ENCODE results near the gene TMTC2.

TMTC2 gene

GRCh38 chr12:83015390-83016217 lies 328.9 kb downstream of the TMTC2 start:
- no peak for DNase-seq

GRCh38 chr12:83016218-83016835 lies 329.6 kb downstream of the TMTC2 start:
- ATAC-seq (no peak), DNase-seq (no peak)

More at GRCh38 chr12:83015390-83016217, 328.9 kb downstream of the TMTC2 start:
- ATAC-seq = no peak

- ATAC-seq = no peak
- DNase-seq = no peak
Observed at GRCh38 chr12:83016991-83017390, 330.3 kb downstream of the TMTC2 start.

GRCh38 chr12:83018088-83018487 lies 331.4 kb downstream of the TMTC2 start:
- no peak for DNase-seq

GRCh38 chr12:83027021-83027723 lies 340.5 kb downstream of the TMTC2 start:
- no peak for DNase-seq
- ATAC-seq = no peak

More at GRCh38 chr12:83018088-83018487, 331.4 kb downstream of the TMTC2 start:
- no peak for ATAC-seq

GRCh38 chr12:83031196-83031595 lies 344.5 kb downstream of the TMTC2 start:
- DNase-seq (no peak), ATAC-seq (no peak)

GRCh38 chr12:83036847-83037246 lies 350.1 kb downstream of the TMTC2 start:
- ATAC-seq (no peak), DNase-seq (no peak)

- ATAC-seq = no peak
- no peak for DNase-seq
Observed at GRCh38 chr12:83039413-83039812, 352.7 kb downstream of the TMTC2 start.

- DNase-seq (no peak), ATAC-seq (no peak)
Observed at GRCh38 chr12:83040339-83040738, 353.6 kb downstream of the TMTC2 start.

GRCh38 chr12:83040991-83041390 lies 354.3 kb downstream of the TMTC2 start:
- DNase-seq = no peak
- no peak for ATAC-seq

- DNase-seq = no peak
- ATAC-seq = no peak
Observed at GRCh38 chr12:83042441-83043200, 355.9 kb downstream of the TMTC2 start.

GRCh38 chr12:83044736-83045135 lies 358.0 kb downstream of the TMTC2 start:
- DNase-seq = no peak
- no peak for ATAC-seq

GRCh38 chr12:83046019-83046418 lies 359.3 kb downstream of the TMTC2 start:
- no peak for DNase-seq
- no peak for ATAC-seq

GRCh38 chr12:83049306-83049705 lies 362.6 kb downstream of the TMTC2 start:
- DNase-seq (no peak), ATAC-seq (no peak)

GRCh38 chr12:83052890-83053541 lies 366.3 kb downstream of the TMTC2 start:
- ATAC-seq = no peak
- DNase-seq = no peak

- DNase-seq = no peak
- ATAC-seq = no peak
Observed at GRCh38 chr12:83057436-83057835, 370.7 kb downstream of the TMTC2 start.

GRCh38 chr12:83059107-83059506 lies 372.4 kb downstream of the TMTC2 start:
- DNase-seq = no peak
- no peak for ATAC-seq

GRCh38 chr12:83065562-83065961 lies 378.9 kb downstream of the TMTC2 start:
- ATAC-seq = no peak
- DNase-seq = no peak

- ATAC-seq (no peak), DNase-seq (no peak)
Observed at GRCh38 chr12:83067981-83068380, 381.3 kb downstream of the TMTC2 start.

GRCh38 chr12:83074358-83074894 lies 387.7 kb downstream of the TMTC2 start:
- DNase-seq (no peak), ATAC-seq (no peak)

GRCh38 chr12:83075471-83075870 lies 388.8 kb downstream of the TMTC2 start:
- DNase-seq (no peak), ATAC-seq (no peak)
